GM18505 (cell line): ENCODE data around the gene NRP2.

Experiments used
- ATAC-seq: cut with Tn5 transposase; IDR thresholded peaks from one replicate; pipeline ENCODE4 v1.9.1; 2021; ENCODE audit not compliant: unreplicated experiment
- POLR2A ChIP-seq: IDR thresholded peaks from 4 replicates; pipeline ENCODE4 v1.6.1; 2011; ENCODE audit warnings: borderline replicate concordance; ENCODE audit not compliant: insufficient read depth, insufficient read length; ENCODE audit errors: extremely low read depth

NRP2 gene

DNA sequence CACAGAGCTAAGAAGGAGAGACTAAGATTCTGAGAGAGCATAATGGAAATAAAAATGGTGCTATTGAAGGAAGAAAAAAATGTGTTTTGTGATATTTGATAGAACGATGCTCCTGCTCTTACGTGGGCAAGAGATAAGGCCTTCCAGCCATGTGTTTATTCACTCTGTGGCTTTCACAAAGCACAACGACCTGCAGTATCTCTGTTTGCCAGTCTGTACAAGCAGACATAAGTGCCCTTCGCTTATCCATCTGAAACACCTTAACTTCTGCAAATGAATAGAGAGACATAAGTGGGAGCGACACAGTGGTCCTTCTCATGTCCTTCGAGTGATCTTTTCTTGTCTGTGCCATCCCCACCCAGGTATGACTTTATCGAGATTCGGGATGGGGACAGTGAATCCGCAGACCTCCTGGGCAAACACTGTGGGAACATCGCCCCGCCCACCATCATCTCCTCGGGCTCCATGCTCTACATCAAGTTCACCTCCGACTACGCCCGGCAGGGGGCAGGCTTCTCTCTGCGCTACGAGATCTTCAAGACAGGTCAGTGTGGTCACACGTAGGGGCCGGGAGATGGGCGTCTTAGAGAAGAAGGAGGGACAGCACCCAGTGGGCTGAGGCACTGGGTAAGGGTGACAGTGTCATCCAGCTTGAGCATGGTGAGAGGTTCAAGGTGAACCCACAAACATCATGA is 33.7 kb downstream of the NRP2 start:
- ATAC-seq = no peak
- no peak for TF ChIP-seq POLR2A

DNA sequence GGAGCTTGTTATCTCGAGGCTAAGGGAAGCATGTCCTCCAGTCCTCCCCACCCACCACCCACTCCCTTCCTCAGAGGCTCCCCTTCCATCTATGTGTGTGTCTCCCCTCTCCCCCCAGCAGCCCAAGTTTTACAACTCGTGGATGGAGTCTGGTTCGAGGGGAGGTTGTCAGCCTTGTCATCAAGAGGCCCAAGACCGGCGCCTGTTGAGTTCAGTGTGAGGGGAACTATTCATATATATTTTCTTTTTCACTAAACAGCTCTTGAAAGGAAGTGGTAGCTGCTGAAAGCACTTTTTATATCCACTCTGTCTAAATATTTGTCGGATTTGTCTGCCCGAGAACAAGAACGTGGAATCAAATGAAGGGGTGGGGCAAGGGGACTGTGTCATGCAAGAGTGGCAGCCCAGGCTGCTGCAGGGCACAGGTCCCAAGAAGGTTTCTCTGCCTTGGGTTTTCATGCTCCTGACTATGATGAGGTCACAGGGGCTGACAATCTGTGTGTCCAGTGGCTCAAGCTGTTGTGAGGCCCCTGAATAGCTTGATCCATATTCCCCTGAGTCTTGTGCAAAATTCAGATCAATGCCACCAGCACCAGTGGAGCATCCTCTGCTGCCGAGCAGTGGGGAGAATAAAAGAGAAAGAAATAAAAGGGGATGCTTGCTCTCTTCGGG is 35.0 kb downstream of the NRP2 start:
- TF ChIP-seq POLR2A = no peak

DNA sequence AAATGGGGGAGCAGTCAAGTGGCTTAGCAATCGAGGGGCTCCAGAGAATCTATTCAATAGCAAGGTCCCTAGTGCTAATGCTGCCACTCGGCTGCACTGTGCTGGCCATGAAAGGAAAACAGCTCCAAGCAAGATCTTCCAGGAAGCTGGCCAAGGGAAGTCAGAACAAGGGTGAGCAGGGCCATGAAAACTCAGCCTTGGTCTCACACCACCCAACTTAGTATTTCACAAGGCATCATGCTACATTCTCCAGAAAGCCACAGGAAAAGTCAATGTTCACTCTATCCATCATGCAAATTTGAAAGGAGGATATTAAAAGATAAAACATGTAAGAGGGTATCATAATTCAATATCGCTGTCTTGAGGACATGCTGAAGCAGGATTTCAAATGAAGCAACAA is 35.7 kb downstream of the NRP2 start:
- TF ChIP-seq POLR2A = no peak
- no peak for ATAC-seq

More for the DNA sequence above, 35.0 kb downstream of the NRP2 start:
- ATAC-seq = no peak

DNA sequence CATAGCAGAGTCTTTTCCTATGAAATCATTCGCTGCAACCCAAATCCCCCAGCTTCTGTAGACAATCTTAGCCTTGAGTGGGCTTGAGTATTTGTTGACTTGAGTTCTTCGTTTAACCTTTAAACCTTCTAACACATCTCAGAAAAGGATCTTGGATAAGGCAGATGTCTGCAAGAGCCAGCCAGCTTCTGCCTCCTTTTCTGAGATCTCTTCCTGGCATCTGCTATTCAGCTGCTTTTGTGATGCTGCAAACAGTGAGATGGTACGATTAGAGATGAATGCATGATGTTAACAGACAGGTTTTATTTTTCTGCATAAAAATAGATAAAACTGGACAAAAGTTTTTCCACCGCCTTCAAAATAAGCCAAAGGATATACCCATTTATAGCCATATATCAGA is 37.5 kb downstream of the NRP2 start:
- TF ChIP-seq POLR2A = no peak
- ATAC-seq = no peak

DNA sequence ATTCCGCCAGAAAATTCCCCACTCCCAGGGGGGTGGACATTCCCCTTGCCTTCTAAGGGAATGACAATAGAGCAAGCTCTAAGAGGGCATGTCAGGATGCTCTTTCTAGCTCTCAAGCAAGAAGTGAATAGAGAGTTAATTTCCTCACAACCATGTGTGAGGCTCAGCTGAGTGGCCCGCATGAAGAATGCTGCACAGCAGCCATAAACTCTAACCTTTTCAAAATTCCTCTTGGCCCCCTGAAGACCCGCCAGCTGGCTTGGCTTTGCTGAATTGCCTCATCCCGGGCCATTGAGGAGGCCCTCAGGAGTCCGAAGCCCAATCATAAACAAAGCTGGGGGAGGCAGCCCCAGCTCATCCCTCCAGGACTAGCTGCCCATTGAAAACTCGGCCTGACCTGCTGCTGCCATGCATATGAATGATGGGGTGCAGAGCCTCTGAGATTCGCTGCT is 38.2 kb downstream of the NRP2 start:
- ATAC-seq = no peak
- TF ChIP-seq POLR2A = no peak

DNA sequence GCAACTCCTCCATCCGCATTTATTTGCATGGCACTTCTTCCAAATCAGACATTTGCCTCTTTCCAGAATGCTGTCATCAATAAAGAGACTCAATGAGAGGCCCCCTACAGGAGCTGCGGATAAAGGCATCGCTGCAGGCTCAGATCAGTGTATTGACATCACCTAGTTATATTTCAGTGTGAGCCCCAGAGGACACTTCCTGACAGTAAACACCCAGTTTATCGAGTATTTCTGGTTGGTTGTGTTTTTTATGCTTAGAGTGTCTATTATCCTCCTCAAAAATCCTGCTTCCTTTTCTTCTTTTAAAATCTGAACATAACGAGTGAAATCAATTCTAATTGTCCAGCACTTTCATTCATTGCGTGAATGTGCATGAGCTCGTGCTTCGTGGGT is 38.8 kb downstream of the NRP2 start:
- no peak for ATAC-seq
- TF ChIP-seq POLR2A = no peak

DNA sequence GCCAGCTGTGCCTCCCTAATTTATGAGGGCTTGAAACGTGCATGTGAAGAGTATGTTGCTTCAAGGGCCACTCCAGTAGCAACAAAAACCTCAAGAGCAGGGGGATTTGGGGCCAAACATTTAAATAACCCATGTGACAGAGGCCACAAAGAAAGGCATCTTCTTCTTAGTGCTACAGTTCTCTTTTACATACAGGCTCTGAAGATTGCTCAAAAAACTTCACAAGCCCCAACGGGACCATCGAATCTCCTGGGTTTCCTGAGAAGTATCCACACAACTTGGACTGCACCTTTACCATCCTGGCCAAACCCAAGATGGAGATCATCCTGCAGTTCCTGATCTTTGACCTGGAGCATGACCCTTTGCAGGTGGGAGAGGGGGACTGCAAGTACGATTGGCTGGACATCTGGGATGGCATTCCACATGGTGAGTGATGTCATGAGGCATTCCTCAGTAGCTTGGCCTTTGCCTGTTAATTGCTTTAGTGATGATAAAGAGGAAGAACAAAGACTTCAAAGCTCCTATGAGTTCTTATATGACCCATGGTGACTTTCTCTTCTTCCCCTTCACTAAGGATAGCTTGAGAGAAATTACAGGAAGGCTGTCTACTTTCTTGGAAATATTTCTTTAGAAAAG is 40.1 kb downstream of the NRP2 start:
- ATAC-seq = no peak
- no peak for TF ChIP-seq POLR2A

DNA sequence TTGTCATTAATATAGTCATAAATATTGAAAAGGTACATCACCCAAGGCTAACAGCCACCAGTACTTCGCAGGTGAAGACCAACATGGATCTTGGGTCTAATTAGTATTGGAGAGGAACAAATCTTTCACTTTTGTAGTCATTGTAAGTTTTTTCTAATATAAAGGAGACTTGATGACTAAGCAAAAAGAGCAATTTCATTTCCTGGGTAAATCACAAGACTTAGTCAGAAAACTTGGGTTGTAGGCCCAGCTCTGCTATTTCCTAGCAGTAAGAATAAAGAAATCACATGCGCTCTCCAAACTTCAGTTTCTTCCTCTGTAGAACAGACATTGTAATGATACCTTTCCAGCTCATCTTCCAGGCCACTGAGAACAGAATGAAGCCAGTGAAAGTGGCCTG is 40.9 kb downstream of the NRP2 start:
- TF ChIP-seq POLR2A = no peak
- no peak for ATAC-seq

DNA sequence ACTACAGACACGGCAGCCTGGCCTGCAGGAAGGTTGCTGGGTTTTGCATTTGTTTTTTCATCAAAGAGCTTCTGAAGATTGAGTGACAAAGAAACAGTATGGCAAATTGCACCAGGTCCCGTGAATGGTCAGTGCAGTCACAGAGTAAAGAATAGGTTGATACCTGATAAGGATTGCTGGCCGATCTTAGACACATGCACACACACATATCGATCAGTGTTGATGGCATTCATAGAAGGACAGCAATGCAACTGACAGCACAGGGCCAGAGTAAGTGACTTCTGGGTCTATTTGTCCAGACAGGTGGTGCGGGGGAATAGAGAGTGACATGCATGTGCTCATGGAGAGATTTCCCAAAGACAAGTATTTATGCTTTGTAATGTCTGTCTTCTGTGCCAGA is 42.8 kb downstream of the NRP2 start:
- no peak for ATAC-seq
- TF ChIP-seq POLR2A = no peak

DNA sequence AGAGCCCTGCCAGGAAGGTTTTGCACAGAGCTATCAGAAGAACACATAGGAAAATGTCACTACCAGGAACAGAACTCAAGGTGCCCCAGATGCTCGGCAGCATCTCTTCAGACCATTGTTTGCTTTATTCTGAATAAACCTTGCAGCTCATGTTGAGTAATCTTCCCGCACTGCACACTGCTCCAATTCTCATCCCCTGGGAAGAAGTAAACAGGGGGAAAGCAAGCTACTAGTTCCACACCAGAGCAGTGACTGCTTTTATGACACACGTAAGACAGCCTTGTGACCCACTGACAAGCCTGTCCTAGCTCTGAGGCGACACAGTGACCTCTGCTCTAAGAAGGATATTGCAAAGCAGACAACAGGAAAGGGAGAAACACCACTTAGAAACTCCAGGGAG is 44.2 kb downstream of the NRP2 start:
- ATAC-seq = no peak
- no peak for TF ChIP-seq POLR2A

DNA sequence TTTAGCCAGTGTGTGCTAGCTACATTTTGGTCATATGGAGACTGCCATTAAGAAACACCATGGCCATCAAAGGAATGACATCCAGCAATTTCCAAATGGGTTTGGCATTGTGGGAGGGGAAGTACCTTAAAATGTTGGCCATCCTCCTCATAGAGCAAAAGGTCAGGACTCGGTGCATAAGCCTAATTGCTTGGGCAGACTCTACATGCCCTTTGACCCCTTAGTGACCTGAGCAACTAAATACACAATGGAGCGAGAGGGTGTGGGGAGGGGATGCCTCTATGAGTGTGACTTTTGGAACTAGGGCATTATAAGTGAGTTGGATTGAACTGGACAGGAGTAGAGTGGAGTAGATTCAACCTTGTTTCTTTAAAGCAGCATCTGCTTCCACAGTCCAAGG is 44.9 kb downstream of the NRP2 start:
- no peak for TF ChIP-seq POLR2A
- ATAC-seq = no peak

DNA sequence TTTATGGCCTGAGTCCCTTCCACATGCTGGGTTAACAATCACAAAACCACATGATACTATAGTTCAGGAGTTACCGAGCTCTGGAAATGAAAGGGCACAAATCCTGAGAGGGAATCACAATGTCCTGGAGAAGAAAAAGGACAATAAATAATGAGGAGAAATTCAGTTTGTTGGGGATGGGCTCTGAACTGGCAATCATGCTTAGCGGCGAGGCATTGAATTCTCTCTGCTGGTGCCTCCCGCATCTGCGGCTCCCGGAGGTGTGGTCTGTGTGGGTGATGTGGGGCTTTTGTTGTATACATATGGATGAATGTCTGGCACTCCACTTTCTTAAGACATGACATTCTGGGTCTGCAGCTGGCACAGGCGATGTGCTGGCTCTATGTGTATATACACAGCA is 46.1 kb downstream of the NRP2 start:
- no peak for ATAC-seq

DNA sequence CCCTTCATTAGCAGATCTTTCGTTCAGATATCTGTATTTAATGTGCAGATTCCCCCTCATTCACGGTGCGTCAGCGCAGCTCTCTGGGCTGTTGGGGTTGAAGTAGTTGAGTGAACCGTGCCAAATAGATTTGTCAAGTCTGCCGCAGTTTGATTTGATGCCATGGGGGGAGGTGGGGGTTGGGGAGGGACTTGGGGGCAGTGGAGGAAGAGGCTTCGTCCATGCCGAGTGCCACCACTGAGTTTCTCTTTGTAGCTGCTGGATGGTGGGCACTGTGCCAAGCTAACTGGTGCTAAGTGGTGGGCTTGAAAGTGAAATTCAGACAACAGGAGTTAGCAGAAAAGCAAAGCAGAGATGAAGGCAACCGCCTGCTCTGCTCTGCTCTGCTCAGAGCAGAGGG is 47.9 kb downstream of the NRP2 start:
- no peak for ATAC-seq
- TF ChIP-seq POLR2A = no peak

More for the DNA sequence above, 46.1 kb downstream of the NRP2 start:
- TF ChIP-seq POLR2A = no peak
